Central memory CD4-positive, alpha-beta T cell (primary cell): Measurements from ENCODE around the gene SYCN.
"Not testable (repeated sequence)": the region's sequence is repeated elsewhere in the genome, so short reads cannot be mapped to it uniquely, and the experiment has no call there.

Experiments used
- DNase-seq: peaks from one replicate; pipeline ENCODE4 v3.0.0; 2022

The SYCN gene

DNA sequence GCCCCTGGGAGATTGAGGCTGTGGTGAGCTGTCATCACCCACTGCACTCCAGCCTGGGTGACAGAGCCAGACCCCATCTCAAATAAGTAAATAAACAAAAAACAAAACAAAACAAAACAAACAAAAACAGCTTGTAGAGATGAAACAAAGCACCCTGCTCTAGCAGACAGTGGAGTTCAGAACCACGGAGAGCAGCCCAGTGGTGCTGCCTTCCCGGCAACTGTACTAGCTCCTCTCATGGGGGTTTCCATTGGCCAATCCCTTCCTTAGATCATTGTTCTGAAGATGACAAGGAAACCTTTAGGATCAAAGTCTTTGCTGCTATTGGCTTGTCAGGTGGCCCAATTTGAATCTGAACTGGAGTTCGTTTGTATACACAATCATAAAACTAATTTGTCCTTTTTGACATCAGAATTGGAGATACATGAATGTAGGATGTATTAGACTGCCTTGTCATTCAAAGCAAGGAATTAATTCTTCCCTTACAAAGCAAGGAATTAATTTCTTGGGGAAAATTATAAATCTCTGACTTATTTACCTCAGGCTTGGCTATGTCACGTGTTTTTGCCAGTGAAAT is 19.7 kb upstream of the SYCN start:
- DNase-seq = no peak

DNA sequence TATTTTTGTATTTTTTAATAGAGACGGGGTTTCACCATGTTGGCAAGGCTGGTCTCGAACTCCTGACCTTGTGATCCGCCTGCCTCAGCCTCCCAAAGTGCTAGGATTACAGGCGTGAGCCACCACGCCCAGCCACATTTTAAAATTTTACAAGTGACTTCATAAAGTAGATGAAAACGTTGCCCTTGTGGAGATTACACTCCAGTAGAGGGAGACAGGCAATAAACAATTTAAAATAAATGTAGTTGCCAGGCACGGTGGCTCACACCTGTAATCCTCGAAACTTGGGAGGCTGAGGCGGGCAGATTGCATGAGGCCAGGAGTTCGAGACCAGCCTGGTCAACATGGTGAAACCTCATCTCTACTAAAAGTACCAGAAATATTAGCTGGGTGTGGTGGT is 15.0 kb upstream of the SYCN start:
- not testable (repeated sequence) for DNase-seq

DNA sequence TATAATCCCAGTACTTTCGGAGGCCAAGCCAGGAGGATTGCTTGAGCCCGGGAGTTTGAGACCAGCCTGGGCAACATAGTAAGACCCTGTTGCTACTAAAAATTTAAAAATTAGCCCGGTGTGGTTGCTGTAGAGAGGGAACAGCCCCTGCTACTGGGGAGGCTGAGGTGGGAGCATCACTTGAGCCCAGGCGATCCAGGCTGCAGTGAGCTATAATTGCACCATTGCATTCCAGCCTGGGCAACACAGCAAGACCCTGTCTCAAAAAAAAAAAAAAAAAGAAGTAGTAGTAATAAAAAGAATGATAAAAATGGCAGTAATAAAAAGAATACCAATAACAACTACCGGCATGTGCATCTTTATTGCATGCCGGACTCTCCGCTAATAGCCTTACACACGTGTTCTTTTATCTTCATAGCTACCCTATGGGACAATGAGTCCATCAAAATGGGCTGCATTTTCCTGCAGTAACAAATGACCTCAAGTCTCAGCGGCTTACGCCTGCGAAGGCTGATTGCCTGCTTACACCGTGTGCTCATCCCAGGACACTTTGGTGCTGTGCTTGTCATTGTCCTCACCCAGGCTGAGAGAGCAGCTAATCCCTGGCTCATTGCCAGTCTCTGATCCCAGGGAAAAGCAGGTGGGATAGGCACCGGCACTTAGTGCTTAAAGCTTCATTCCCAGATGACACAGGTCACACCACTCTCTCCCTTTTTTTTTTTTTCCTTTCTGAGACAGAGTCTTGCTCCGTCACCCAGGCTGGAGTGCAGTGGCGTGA is 14.4 kb upstream of the SYCN start:
- no peak for DNase-seq

DNA sequence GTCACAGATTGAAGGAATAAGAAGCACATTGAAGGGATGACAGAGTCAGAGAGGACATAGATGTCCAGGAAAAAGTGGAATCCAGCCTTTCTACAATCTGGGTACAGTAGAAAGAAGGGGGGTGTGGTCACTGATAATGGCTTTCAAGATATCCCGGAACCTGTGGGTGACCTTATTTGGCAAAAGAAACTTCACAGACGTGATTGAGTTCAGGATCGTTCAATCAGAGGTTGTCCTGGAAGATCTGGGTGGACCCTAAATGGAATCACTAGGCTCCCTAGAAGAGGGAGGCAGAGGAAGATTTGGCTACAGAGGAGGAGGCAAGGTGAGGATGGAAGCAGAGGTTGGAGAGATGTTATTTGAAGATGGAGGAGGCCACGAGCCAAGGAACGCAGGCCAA is 13.0 kb upstream of the SYCN start:
- DNase-seq = no peak

DNA sequence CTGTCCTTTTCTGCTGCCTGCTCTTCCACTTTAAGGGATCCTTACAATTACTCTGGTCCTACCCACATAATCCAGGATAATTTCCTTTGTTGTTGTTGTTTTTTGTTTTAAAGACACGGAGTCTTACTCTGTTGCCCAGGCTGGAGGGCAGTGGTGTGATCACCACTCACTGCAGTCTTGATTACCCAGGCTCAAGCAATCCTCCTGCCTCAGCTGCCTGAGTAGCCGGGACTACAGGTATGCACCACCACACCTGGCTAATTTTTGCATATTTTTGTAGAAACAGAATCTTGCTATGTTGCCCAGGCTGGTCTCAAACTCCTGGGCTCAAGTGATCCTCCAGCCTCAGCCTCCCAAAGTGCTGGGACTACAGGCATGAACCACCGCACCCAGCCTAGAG is 11.3 kb upstream of the SYCN start:
- DNase-seq = not testable (repeated sequence)

DNA sequence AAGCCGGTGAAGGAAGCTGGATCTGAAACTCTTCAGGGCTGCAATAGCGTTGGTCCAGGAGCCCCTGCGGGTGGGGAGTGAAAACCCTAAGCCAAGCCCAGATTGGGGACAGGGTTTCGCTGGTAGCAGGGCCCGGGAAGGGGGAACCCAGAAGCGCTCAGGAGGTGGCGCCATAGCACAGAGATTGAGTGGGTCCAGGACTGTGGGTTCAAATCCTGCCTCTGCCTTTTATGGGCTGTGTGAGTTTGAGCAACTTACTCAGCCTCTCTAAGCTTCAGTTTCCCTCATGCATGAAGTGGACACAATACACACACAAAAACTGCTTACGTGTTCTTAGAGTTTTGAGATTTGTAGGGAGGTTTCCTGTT is 8.3 kb upstream of the SYCN start:
- DNase-seq = peak; percentile 38

DNA sequence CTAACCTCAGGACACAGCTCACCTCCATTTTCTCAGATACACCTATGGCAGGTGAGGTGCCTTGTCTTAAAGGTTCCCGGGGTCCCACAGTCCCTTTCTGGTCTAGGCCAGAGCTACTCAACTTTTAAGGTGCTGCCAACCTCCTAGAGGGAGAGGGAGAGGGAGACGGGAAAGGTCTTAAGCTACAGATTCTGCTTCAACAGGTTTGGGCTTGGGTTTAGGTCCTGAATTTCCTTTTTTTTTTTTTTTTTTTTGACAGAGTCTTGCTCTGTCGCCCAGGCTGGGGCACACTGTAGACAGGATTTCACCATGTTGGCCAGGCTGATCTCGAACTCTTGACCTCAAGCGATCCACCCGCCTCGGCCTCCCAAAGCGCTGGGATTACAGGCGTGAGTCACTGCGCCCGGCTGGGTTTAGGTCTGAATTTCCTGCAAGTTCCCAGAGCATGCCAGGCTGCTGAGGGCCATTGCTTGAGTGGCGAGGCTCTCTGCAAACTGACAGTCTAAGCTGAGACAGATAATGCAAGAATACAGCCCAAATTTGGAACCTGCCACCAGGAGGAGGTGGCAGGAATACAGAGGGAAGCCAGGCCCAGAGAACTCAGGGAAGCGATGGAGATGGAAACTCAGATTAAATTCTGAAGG is 7.8 kb upstream of the SYCN start:
- no peak for DNase-seq

DNA sequence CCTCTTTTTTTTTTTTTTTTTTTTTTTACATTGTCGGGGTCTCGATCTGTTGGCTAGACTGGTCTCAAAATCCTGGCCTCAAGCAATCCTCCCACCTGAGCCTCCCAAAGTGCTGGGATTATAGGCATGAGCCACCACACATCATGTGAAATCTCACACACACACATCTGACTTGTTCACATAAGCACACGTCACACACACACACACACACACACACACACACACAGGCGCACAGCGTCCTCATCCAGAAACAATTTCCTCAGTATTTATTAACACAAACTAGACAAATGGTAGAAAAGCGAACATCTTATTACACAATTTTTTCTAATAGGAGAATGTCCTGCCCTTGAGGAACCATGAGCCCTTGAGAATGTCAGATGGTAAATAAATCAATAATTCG is 5.1 kb upstream of the SYCN start:
- DNase-seq = no peak

DNA sequence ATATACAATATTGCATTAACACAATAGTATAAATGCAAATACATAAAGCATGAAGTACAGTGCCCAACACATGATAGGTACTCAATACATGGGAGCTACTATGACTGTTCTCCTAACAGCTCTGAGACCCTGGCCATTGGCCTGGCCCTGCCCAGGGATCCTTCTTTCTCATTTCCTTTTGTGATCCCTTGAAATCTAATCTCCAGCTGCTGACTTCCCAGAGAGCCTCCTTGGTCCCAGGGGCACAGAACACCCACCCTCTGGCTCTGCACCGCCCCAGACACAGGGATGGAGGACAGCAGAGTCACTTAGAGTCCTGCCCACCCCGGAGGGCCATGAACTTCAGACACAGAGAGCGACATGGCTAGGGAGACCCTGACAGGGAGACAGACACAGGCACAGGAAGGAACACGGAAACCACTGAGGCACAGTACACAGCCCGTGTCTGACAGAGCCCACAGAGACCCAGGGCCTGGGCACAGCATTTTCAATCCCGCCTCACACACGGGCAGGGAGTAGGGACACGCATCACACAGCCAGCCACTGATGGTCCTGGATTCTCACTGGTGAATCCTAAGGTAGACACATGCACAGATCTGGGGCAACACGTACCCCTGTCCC is 4.2 kb upstream of the SYCN start:
- DNase-seq = no peak

DNA sequence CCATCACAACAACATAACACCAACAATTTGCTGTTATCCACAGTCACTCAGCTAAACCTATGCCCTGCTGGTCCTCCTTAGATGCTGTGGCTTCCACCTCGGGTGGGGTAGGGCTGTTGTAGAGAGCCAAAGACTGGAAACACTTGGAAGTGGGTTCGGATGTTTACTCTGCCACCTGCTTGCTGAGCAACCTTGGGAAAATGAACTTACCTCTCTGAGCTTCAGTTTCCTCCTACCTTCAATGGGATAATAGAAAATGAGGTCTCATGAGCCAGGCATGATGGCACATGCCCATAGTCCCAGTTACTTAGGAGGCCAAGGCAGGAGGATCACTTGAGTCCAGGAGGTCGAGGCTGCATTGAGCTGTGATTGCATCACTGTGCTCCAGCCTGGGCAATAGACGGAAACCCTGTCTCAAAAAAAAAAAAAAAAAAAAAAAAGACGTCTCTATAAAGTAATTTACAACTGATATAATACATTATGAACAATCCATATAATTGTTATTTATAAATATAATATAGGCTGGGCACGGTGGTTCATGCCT is 3.3 kb upstream of the SYCN start:
- no peak for DNase-seq

DNA sequence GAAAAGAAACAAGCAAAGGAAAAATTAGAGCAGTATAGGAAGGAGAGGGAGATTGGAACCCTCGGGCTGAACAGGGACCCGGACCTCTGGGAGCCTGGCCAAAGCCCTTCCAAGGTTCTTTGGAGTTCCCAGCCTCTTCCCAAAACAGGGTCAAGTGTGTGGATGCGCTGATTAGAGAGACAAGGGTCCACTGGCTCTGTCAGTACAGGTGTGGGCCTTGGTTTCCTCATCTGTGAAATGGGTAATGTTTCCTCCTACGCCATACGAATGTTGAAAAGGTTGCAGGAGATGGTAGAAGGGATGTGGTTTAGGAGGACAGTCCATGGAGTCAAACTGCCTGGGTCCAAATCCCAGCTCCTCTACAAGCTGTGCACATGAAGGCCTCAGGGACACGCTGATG is 2.1 kb upstream of the SYCN start:
- no peak for DNase-seq

DNA sequence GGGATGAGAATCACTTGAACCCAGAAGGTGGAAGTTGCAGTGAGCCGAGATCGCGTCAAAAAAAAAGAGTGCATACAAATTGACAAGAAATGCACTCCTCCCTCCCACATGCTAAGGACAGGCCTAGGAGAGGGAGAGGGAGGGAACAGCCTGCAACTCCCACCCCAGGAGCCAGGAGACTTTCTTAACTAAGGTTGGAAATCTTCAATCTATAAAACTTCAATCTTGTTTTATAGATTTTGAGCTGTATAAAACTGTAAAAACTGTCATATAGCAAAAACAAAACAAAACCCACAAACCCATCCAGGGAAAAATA is 1.3 kb upstream of the SYCN start:
- DNase-seq = no peak

DNA sequence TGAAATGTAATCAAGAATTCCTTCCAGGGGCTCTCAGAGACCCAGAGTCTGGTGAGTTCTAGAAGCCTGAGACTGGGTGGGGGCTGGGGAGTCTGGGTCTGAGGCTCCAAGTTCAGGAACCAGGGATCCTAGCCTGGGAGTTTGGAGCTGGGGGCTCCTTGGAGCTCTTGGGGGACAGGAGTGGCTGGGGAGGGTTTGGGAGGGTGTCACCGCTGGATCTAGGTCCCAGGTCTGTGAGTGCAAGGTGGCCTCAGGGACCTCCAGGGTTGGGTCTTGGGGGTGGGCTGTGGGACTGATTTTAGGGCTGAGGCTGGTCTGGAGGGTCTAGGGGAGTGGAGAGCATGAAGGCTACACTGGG is 1.1 kb downstream of the SYCN start:
- DNase-seq = no peak

DNA sequence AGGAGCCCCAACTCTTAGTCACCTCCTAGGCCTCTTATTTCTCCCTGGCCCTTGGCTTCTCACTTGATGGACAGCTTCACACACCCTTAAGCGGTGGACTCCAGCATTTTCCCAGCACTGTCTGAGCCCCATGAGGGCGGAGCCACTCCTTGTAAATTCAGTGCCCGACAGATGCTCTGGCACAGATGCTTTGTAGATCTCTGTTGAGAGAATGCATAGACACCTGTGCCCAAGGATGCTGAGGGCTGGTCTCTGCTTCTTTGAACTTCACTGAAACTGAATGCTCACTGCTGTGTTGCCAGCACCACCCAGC is 3.3 kb downstream of the SYCN start:
- DNase-seq = no peak

DNA sequence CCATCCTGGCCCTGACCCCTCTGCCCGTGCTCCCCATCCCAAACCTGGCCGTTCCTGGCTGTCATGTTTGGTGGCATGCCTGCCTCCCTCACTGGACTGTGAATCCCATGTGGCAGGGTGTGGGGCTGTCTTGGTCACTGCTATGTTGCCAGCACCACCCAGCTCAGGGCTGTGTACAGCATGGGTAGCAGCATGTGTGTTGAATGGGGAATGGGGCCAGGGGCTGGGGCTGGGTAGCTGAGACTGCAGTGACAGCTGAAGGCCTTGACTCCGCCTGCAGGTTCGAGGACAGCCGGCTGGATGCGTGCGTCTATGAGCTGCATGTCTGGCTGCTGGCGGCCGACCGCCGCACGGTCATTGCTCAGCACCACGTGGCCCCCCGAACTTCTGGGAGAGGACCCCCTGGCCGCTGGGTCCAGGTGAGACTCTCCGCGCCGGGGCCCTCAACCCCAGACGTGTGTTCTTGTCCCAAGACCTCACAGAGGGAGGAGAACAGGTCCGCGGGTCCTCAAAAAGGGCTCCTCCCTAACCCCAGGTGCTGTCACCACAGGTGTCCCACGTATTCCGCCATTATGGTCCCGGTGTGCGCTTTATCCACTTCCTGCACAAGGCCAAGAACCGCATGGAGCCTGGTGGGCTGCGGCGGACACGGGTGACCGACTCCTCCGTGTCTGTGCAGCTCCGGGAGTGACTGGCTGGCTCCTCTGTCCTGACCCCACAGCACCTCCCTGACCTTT is 3.8 kb downstream of the SYCN start:
- DNase-seq = no peak

DNA sequence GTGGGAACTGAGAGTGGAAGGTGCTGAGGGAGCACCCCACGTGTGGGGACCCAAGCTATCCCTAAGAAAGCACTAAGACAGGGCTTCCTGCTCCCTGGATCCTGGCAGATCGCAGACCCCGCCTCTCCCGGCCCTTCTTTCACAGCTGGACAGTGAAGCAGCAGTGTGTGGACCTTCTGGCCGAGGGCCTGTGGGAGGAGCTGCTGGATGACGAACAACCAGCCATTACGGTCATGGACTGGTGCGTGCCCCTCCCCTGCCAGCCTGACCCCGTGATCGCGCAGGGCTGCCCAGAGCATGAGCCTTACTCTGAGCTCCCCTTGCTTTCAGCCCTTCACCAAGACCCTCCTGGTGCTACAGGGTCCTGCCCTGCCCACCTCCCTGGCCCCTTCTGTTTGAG is 5.0 kb downstream of the SYCN start:
- no peak for DNase-seq

DNA sequence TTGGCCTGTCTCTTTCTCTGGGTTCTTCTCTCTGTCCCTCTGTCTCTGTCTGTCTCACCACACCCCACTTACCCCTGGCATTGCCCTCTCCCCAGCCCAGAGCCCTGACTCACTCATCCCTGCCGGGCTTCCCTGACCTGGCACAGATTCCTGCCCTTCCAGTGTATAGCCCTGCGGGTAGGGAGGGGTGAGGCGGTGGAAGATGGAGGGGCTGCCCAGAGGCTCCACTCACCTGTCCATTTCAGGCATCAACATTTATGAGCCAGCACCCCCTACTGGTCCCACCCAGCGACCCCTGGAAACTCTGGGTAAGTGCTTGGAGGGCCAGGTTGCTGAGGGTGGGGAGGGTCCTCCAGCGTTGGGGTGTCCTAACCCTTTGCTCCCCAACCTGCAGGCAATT is 6.3 kb downstream of the SYCN start:
- DNase-seq = no peak

DNA sequence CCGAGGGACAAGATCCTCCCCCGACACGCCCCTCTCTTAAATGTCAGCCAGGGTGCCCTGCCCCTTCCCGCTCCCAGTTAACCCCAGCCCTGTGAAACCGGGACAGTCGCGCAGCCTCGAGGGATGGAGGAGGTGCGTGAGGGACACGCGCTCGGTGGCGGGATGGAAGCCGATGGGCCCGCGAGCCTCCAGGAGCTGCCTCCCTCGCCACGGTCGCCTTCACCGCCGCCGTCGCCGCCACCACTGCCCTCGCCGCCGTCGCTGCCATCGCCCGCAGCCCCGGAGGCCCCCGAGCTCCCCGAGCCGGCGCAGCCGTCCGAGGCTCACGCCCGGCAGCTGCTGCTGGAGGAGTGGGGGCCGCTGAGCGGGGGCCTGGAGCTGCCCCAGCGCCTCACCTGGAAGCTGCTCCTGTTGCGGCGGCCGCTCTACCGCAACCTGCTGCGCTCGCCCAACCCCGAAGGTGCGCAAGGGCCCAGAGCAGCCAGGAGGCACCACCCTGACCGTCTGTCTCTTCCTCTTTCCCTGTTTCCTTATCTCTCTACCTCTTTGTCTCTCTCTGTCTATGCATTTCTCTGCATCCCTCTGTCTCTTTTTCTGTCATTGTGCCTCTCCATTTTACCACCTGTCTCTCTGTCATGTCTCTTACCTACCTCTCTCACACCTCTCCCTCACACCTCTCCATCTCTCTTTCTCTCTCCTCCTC is 7.1 kb downstream of the SYCN start, which contains the start of gene NCCRP1:
TSS of gene NCCRP1 (plus strand) at position 105 of the 703 bp plus-strand sequence. CDS start at position 124, 19 bp downstream.
- no peak for DNase-seq

DNA sequence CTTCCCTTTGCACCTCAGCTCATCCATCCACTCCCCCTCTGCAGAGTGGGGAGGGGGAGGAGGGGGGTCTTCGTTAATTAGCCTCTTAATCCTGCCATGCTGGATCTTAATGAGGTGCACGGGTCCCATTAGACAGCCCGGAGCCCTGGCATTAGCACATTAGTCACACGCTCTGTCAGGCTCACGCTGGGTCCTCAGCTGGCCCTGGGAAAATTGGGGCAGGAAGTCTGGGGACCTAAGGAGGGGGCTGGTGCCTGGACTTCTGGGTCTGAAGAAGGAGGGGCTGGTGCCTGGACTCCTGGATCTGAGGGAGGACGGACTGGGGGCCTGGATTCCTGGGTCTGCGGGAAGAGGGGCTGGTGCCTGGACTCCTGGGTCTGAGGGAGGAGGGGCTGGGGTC is 7.7 kb downstream of the SYCN start:
- DNase-seq = no peak

DNA sequence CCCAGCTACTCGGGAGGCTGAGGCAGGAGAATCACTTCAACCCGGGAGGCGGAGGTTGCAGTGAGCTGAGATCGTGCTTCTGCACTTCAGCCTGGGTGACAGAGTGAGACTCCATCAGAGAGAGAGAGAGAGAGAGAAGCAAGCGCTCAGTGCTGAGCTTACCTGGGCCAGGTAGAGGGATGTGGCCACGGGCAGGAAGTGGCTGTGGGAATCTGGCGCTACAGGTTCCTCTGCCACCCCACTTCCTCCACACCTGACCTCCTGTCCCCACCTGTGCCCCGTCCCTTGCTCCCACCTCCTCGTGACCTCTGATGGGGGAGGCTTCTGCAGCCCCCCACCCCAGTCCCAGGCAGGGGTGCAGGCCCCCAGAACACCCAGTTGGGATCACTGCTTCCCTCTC is 8.3 kb downstream of the SYCN start:
- peak; percentile 22 for DNase-seq

DNA sequence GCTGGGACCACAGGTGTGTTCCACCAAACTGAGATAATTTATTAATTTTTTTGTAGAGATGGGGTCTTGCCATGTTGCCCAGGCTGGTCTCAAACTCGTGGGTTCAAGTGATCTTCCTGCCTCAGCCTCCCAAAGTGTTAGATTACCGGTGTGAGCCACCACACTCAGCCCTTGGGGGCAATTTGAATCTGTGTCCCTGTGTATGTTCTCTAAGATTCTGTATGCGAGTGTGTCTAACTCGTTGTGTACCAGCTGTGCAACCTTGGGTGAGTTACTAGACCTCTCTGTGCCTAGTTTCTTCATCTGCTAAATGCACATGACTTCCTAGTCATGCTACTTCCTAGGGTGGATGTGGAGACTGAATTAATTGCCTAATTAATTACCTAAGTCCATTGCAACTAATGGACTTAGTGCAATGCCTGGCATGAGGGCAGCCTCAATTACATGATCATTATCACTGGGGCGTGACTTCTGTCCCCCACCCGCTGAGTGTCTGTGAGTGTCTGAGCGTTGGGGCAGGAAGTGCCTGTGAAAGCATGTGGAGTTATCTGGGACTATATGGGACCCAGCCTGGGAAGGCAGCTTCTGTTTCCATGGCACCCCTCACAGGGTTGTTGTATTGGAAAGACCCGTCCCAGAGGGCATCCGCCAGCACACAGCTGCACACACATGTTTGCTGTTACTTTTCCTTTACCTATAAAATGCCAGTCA is 9.1 kb downstream of the SYCN start:
- DNase-seq = no peak

DNA sequence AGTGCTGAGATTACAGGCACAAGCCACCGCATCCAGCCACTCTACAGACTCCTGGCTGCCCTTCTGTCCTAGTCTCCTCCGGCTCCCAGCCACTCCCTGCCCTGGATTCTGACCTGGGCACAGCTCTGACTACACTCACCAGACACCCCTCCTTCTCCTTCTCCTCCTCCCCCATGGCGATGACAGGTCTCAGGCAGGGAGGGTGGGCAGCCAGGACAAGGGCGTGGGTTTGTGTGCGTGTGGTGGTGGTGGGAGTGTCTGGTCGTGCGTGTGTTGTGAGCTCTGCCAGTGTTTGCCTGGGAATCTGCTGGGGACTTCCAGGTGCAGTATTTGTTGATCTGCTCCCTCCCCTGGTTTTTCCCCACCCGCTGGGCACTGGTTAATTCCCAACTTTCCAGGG is 10.3 kb downstream of the SYCN start:
- DNase-seq = no peak
